Ishikawa (cell line): Measurements from ENCODE around the gene ANKAR.

ENCODE experiments used
- CEBPB ChIP-seq: IDR thresholded peaks from 2 replicates; pipeline ENCODE4 v1.6.1; 2012
- EGR1 ChIP-seq: IDR thresholded peaks from 2 replicates; pipeline ENCODE4 v1.6.1; 2012
- EP300 ChIP-seq: IDR thresholded peaks from 2 replicates; pipeline ENCODE4 v1.6.1; 2012; ENCODE audit warnings: borderline replicate concordance
- REST ChIP-seq: IDR thresholded peaks from 2 replicates; pipeline ENCODE4 v1.6.1; 2012; ENCODE audit warnings: low read depth, mild to moderate bottlenecking
- TAF1 ChIP-seq: IDR thresholded peaks from 2 replicates; pipeline ENCODE4 v1.6.1; 2012; ENCODE audit warnings: low read depth, mild to moderate bottlenecking
- USF1 ChIP-seq: IDR thresholded peaks from 2 replicates; pipeline ENCODE4 v1.6.1; 2012
- YY1 ChIP-seq: IDR thresholded peaks from 2 replicates; pipeline ENCODE4 v1.6.1; 2012; ENCODE audit warnings: low read depth

GRCh38 chr2:189674374-189675112 lies at the start of gene ANKAR:
- TF ChIP-seq EGR1 (no peak), CEBPB (no peak), REST (no peak), EP300 (0 out of 2 replicates have a peak, but pooled peaks have one; percentile 17), TAF1 (peak; percentile 74), YY1 (peak; percentile 61), USF1 (no peak)
